ENCODE results near the gene PUM1. TPM values are rescaled to one million over a fixed set of nuclear protein-coding genes. Genes with fewer than 3 reads are reported as not detected.

PUM1 gene
- total RNA-seq, 1 experiment from 2014 or later = 43.3 TPM

DNA sequence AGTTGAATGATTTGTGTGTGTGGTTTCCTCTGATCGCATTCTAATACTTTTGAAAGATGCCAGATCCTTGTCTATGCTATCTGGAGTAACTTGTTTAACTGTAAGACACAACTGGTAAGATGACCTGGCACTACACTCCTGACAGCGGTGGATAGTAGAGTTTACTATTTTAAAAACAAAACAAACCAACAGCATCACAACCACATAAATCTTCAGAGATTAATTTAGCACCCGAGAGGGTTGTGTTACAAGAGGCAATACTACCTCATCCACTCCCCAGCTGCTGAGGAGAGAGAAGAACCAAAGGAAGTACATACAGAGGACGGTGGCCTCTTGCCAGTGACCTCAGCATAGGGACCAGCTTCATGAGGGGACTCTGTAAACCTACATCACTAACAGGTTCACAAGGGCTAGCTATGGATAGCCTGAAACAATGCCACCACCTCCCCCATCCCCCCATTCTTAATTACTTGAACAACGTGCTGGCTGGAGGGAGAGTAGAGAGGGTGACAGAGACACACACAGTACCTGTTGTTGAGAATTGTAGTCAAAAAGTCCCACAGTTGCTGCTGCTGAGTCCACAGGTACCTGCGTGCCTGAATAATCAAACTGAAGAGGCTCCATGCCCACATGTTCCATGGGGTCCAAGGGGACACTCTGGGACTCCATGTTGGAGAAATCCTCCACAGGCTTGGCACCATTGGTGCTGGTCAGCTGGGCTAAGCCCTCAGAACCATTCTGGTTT, 73.5 kb downstream of the PUM1 start:
- POLR2A ChIA-PET (ENCODE audit: unreplicated experiment) = no interaction called here
- ATAC-seq (no peak), DNase-seq (no peak)
- H3K27ac ChIP-seq (ENCODE audit: low read length) = no peak overlapping the region
- intact Hi-C loops (cut with micrococcal nuclease) = loop anchor here (10.0 kb wide), 1 partner anchor 53 kb away; no protein-coding TSS in a partner anchor
- no TSS peak for BruUV-seq (replicated peaks)
- peaks cover 96% of the 10 kb centered on the region for H3K79me2 ChIP-seq (ENCODE audit: low read length)
- peaks cover 64% of the 10 kb centered on the region for H3K36me3 ChIP-seq (ENCODE audit: low read depth, low read length)
- TF ChIP-seq EZH2phosphoT487 (IDR thresholded peaks at IDR 0.05; ENCODE audit: borderline replicate concordance, low read length) (no peak), EZH2 (IDR thresholded peaks at IDR 0.05; ENCODE audit: low read length, unreplicated experiment) (no peak)
- TF ChIP-seq, protein P1, sequence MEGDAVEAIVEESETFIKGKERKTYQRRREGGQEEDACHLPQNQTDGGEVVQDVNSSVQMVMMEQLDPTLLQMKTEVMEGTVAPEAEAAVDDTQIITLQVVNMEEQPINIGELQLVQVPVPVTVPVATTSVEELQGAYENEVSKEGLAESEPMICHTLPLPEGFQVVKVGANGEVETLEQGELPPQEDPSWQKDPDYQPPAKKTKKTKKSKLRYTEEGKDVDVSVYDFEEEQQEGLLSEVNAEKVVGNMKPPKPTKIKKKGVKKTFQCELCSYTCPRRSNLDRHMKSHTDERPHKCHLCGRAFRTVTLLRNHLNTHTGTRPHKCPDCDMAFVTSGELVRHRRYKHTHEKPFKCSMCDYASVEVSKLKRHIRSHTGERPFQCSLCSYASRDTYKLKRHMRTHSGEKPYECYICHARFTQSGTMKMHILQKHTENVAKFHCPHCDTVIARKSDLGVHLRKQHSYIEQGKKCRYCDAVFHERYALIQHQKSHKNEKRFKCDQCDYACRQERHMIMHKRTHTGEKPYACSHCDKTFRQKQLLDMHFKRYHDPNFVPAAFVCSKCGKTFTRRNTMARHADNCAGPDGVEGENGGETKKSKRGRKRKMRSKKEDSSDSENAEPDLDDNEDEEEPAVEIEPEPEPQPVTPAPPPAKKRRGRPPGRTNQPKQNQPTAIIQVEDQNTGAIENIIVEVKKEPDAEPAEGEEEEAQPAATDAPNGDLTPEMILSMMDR (conservative IDR thresholded peaks at IDR 0.05; ENCODE audit: low read depth, low read length) = no peak
- H3F3A ChIP-seq (ENCODE audit: low read length, unreplicated experiment) = no peaks in the 10 kb centered on the region
- H3K9ac ChIP-seq (ENCODE audit: low read length) = no peak overlapping the region
- CTCF ChIA-PET = no interaction called here
- H3K4me3 ChIP-seq (ENCODE audit: low read length) = no peak overlapping the region
- peaks cover 72% of the 10 kb centered on the region for H4K20me1 ChIP-seq (ENCODE audit: low read length)
- H3K27me3 ChIP-seq (ENCODE audit: low read length) = no peaks in the 10 kb centered on the region
- H3K4me2 ChIP-seq (ENCODE audit: low read length) = no peak overlapping the region
- 0 out of 2 replicates have a peak, but pooled peaks cover 3% of the 10 kb centered on the region for H3K4me1 ChIP-seq (ENCODE audit: insufficient read depth, low read length)
- H3K9me2 ChIP-seq (replicated peaks; ENCODE audit: low read length) = no peaks in the 10 kb centered on the region
- H3K9me3 ChIP-seq (ENCODE audit: low read length) = no peaks in the 10 kb centered on the region
- H2AFZ ChIP-seq (ENCODE audit: low read length) = no peak overlapping the region

DNA sequence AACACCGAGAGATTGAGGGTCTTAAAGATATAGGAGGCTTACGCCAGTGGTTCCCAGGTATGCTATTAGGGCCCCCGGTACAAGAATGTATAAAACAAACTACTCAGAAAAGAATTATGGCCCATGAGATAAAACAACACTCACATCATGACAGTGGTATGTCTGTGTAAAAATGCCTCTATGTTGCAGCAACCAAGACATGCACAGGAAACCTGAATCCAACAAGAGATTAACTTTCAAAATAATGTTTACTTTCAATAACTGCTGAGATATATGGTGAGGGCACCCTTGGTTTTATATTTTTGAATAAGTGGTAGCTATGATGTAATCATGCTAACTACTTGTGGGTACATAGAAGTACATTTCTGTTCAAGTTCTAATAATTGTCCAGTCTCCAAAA, 74.9 kb downstream of the PUM1 start:
- ChIA-PET CTCF (no interaction called here), POLR2A (ENCODE audit: unreplicated experiment) (no interaction called here)
- H3K36me3 ChIP-seq (ENCODE audit: low read depth, low read length) = peaks cover 54% of the 10 kb centered on the region
- intact Hi-C loops (cut with micrococcal nuclease) = loop anchor here (10.0 kb wide), 1 partner anchor 54 kb away; no protein-coding TSS in a partner anchor
- DNase-seq (no peak), ATAC-seq (no peak)
- H3K9ac ChIP-seq (ENCODE audit: low read length) = no peak overlapping the region
- 0 out of 2 replicates have a peak, but pooled peaks cover 3% of the 10 kb centered on the region for H3K4me1 ChIP-seq (ENCODE audit: insufficient read depth, low read length)
- TF ChIP-seq EZH2 (IDR thresholded peaks at IDR 0.05; ENCODE audit: low read length, unreplicated experiment) = no peak
- TF ChIP-seq, protein P1 (conservative IDR thresholded peaks at IDR 0.05; ENCODE audit: low read depth, low read length) = no peak
- TF ChIP-seq EZH2phosphoT487 (IDR thresholded peaks at IDR 0.05; ENCODE audit: borderline replicate concordance, low read length) = no peak
- H4K20me1 ChIP-seq (ENCODE audit: low read length) = peaks cover 65% of the 10 kb centered on the region
- H3K9me3 ChIP-seq (ENCODE audit: low read length) = no peaks in the 10 kb centered on the region
- H3K27me3 ChIP-seq (ENCODE audit: low read length) = no peaks in the 10 kb centered on the region
- no peak overlapping the region for H3K4me3 ChIP-seq (ENCODE audit: low read length)
- H2AFZ ChIP-seq (ENCODE audit: low read length) = no peak overlapping the region
- H3K4me2 ChIP-seq (ENCODE audit: low read length) = no peak overlapping the region
- H3K79me2 ChIP-seq (ENCODE audit: low read length) = peaks cover 96% of the 10 kb centered on the region
- no peaks in the 10 kb centered on the region for H3K9me2 ChIP-seq (replicated peaks; ENCODE audit: low read length)
- H3K27ac ChIP-seq (ENCODE audit: low read length) = no peak overlapping the region
- BruUV-seq (replicated peaks) = no TSS peak
- H3F3A ChIP-seq (ENCODE audit: low read length, unreplicated experiment) = no peaks in the 10 kb centered on the region

DNA sequence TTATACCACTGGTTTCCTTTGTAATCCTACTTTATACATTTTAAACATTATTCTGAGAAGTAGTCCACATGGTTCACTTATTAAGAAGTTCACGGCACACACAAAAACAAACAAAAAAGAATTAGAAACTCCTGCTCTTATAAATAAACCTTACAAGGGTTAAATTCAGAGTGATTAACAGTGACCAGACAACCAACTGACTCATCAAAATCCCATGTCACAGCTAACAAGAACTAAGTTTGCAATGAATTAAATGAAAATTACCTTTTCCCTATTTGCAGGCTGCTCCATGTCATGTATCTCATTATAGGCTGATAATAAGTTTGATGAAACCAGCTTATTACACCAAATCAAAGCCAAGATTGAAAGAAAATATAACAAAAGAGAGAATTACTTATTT, 77.5 kb downstream of the PUM1 start:
- POLR2A ChIA-PET (ENCODE audit: unreplicated experiment) = no interaction called here
- Histone ChIP-seq H3K4me2 (ENCODE audit: low read length) (no peak overlapping the region), H3K27me3 (ENCODE audit: low read length) (no peaks in the 10 kb centered on the region), H3K9me3 (ENCODE audit: low read length) (no peaks in the 10 kb centered on the region), H3K9me2 (replicated peaks; ENCODE audit: low read length) (no peaks in the 10 kb centered on the region), H3K36me3 (ENCODE audit: low read depth, low read length) (peaks cover 45% of the 10 kb centered on the region), H3K9ac (ENCODE audit: low read length) (no peak overlapping the region), H3K79me2 (ENCODE audit: low read length) (peaks cover 98% of the 10 kb centered on the region), H2AFZ (ENCODE audit: low read length) (no peak overlapping the region), H3K4me1 (ENCODE audit: insufficient read depth, low read length) (0 out of 2 replicates have a peak, but pooled peaks cover 3% of the 10 kb centered on the region), H3K4me3 (ENCODE audit: low read length) (no peak overlapping the region), H3F3A (ENCODE audit: low read length, unreplicated experiment) (no peaks in the 10 kb centered on the region), H3K27ac (ENCODE audit: low read length) (no peak overlapping the region), H4K20me1 (ENCODE audit: low read length) (peaks cover 51% of the 10 kb centered on the region)
- ATAC-seq = no peak
- intact Hi-C loops (cut with micrococcal nuclease) = no loop called here
- CTCF ChIA-PET = no interaction called here
- TF ChIP-seq, protein P1 (conservative IDR thresholded peaks at IDR 0.05; ENCODE audit: low read depth, low read length) = no peak
- no peak for TF ChIP-seq EZH2 (IDR thresholded peaks at IDR 0.05; ENCODE audit: low read length, unreplicated experiment)
- TF ChIP-seq EZH2phosphoT487 (IDR thresholded peaks at IDR 0.05; ENCODE audit: borderline replicate concordance, low read length) = no peak
- BruUV-seq (replicated peaks) = no TSS peak
- DNase-seq = no peak
